Measurements from ENCODE around the gene ZNF280B. TPM values are rescaled to one million over a fixed set of nuclear protein-coding genes. Genes with fewer than 3 reads are reported as not detected.

The ZNF280B gene
- total and polyA plus RNA-seq, 2 donors (not counting 1 experiment from before 2014, with no cell fraction given), result 0.67 to 3.5 TPM

DNA sequence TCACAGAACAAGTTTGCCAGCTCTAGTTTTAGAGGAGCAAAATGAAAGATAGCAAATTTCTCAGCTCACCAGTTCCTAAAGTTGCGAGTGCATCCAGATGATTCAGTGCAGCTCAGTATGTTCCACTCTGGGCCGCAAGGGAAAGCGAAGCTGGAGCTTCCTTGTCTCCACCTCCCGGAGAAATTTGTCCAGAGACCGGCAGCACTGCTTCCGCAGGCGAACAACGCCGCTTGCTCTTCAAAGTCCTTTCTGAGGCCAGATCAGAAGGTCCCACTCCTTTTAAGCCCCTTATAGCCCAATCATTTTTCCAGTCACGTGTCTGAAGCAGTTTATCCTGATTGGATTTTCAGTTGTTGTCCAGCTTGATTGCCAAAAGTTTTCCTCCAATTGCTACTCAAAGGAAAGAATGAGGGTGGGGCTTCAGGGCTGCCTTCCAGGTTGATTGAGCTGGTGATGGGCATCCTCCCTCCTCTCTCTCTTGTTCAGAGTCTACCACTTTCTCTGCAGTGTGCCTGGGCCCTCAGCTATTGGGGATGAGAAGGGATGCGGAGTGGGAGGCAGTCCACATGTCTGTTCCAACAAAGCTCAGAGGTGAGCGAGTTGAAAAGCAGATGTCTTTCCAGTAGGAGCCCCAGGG is 11.6 kb upstream of the ZNF280B start, which contains the start of gene ZNF280A:
Gene ZNF280A (minus strand): TSS at position 251 of the 637 bp plus-strand sequence. CDS start 4,640 bp downstream, outside the sequence.
- CTCF ChIA-PET, result interaction anchor here (1.2 kb wide), 2 partner anchors 41 to 89 kb away, joined by 3 read pairs; no protein-coding TSS in a partner anchor
- TF ChIP-seq, protein P1, sequence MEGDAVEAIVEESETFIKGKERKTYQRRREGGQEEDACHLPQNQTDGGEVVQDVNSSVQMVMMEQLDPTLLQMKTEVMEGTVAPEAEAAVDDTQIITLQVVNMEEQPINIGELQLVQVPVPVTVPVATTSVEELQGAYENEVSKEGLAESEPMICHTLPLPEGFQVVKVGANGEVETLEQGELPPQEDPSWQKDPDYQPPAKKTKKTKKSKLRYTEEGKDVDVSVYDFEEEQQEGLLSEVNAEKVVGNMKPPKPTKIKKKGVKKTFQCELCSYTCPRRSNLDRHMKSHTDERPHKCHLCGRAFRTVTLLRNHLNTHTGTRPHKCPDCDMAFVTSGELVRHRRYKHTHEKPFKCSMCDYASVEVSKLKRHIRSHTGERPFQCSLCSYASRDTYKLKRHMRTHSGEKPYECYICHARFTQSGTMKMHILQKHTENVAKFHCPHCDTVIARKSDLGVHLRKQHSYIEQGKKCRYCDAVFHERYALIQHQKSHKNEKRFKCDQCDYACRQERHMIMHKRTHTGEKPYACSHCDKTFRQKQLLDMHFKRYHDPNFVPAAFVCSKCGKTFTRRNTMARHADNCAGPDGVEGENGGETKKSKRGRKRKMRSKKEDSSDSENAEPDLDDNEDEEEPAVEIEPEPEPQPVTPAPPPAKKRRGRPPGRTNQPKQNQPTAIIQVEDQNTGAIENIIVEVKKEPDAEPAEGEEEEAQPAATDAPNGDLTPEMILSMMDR (IDR thresholded peaks at IDR 0.05), result no peak

DNA sequence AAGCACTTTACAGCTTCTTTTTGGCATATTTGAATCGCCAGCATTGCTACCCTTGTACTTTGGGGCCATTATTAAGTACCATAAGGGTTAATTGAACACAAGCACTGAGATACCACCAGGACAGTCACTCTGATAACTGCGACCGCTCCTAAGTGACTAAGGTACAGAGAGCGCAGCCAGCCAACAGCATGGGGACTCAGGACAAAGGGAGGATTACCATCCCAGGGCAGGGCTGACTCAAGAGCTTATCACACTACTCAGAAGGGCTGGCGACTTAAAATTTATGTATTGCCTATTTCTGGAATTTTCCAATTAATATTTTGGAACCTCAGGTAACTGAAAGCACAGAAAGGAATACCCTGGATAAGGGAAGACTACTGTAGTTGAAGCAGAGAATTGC is 11.0 kb upstream of the ZNF280B start:
- Mint-ChIP-seq H3K4me3 (no peak overlapping the region), H3K4me1 (peaks cover 3% of the 10 kb centered on the region), H3K9me3 (ENCODE audit: insufficient read depth) (no peaks in the 10 kb centered on the region), H3K27ac (no peak overlapping the region), H3K27me3 (peaks cover 22% of the 10 kb centered on the region)
- Histone ChIP-seq H3K27ac (ENCODE audit: low read length in 2 of 2) (no peak overlapping the region), H4K20me1 (ENCODE audit: control insufficient read depth, insufficient read depth, low read length, poor library complexity, severe bottlenecking) (no peaks in the 10 kb centered on the region), H3K79me2 (ENCODE audit: control insufficient read depth, insufficient read depth, low read length) (no peaks in the 10 kb centered on the region), H3K9ac (ENCODE audit: low read length) (no peak overlapping the region), H3K27me3 (replicated peaks in 1 of 4; ENCODE audit: control extremely low read depth in 1 of 4, control insufficient read depth in 3 of 4, insufficient read depth in 4 of 4, low read length in 3 of 4) (peaks cover 0 to 11% (median 3%) of the 10 kb centered on the region in 4 experiments), H3K4me1 (ENCODE audit: control insufficient read depth in 2 of 2, insufficient read depth in 2 of 2, low read length in 2 of 2) (no peaks in the 10 kb centered on the region), H3K36me3 (replicated peaks in 1 of 2; ENCODE audit: control extremely low read depth in 1 of 2, control insufficient read depth in 1 of 2, extremely low read depth in 1 of 2, insufficient read depth in 2 of 2, low read length in 1 of 2) (no peaks in the 10 kb centered on the region), H3K4me2 (replicated peaks; ENCODE audit: low read depth, low read length, poor library complexity, severe bottlenecking) (no peak overlapping the region), H3K4me3 (ENCODE audit: control extremely low read depth in 1 of 5, extremely low read depth in 1 of 5, insufficient read depth in 1 of 5, low read depth in 2 of 5, low read length in 4 of 5) (no peak overlapping the region), H2AFZ (ENCODE audit: insufficient read depth, low read depth, low read length, poor library complexity, severe bottlenecking) (no peak overlapping the region), H3K9me3 (ENCODE audit: control extremely low read depth in 1 of 3, control insufficient read depth in 2 of 3, insufficient read depth in 1 of 3, low read length in 2 of 3) (no peaks in the 10 kb centered on the region)
- CTCF ChIA-PET, result interaction anchor here (1.2 kb wide), 2 partner anchors 42 to 88 kb away, joined by 3 read pairs; no protein-coding TSS in a partner anchor
- intact Hi-C loops (cut with micrococcal nuclease), result no loop called here
- DNase-seq (no peak), ATAC-seq (ENCODE audit: low read depth) (no peak)
- 96% methylated on average over 3 of the region's 5 CpGs for WGBS (ENCODE audit: insufficient coverage)
- POLR2A ChIA-PET, result no interaction called here
- no peak for TF ChIP-seq EZH2 (IDR thresholded peaks at IDR 0.05; ENCODE audit: borderline replicate concordance, insufficient read depth, low read depth, low read length, poor library complexity, severe bottlenecking)
- TF ChIP-seq, protein P1 (IDR thresholded peaks at IDR 0.05), result no peak

More for the DNA sequence above, 11.6 kb upstream of the ZNF280B start, which contains the start of gene ZNF280A:
- Histone ChIP-seq H4K20me1 (ENCODE audit: control insufficient read depth, insufficient read depth, low read length, poor library complexity, severe bottlenecking) (no peaks in the 10 kb centered on the region), H3K9ac (ENCODE audit: low read length) (no peak within 1 kb of the TSS), H3K27ac (ENCODE audit: low read length in 2 of 2) (no peak within 1 kb of the TSS), H3K79me2 (ENCODE audit: control insufficient read depth, insufficient read depth, low read length) (no peaks in the 10 kb centered on the region), H3K4me3 (ENCODE audit: control extremely low read depth in 1 of 5, extremely low read depth in 1 of 5, insufficient read depth in 1 of 5, low read depth in 2 of 5, low read length in 4 of 5) (no peak within 1 kb of the TSS), H3K36me3 (replicated peaks in 1 of 2; ENCODE audit: control extremely low read depth in 1 of 2, control insufficient read depth in 1 of 2, extremely low read depth in 1 of 2, insufficient read depth in 2 of 2, low read length in 1 of 2) (no peaks in the 10 kb centered on the region), H3K4me1 (ENCODE audit: control insufficient read depth in 2 of 2, insufficient read depth in 2 of 2, low read length in 2 of 2) (no peaks in the 10 kb centered on the region), H3K9me3 (ENCODE audit: control extremely low read depth in 1 of 3, control insufficient read depth in 2 of 3, insufficient read depth in 1 of 3, low read length in 2 of 3) (no peaks in the 10 kb centered on the region), H2AFZ (ENCODE audit: insufficient read depth, low read depth, low read length, poor library complexity, severe bottlenecking) (no peak within 1 kb of the TSS), H3K27me3 (replicated peaks in 1 of 4; ENCODE audit: control extremely low read depth in 1 of 4, control insufficient read depth in 3 of 4, insufficient read depth in 4 of 4, low read length in 3 of 4) (peaks cover 0 to 12% (median 3%) of the 10 kb centered on the region in 4 experiments), H3K4me2 (replicated peaks; ENCODE audit: low read depth, low read length, poor library complexity, severe bottlenecking) (no peak within 1 kb of the TSS)
- Mint-ChIP-seq H3K4me1 (peaks cover 3% of the 10 kb centered on the region), H3K27me3 (peaks cover 17% of the 10 kb centered on the region), H3K4me3 (no peak within 1 kb of the TSS), H3K9me3 (ENCODE audit: insufficient read depth) (no peaks in the 10 kb centered on the region), H3K27ac (no peak within 1 kb of the TSS)
- DNase-seq (no peak), ATAC-seq (ENCODE audit: low read depth) (no peak)
- POLR2A ChIA-PET, result no interaction called here
- 81% methylated on average over 10 of the region's 12 CpGs for WGBS (ENCODE audit: insufficient coverage)
- intact Hi-C loops (cut with micrococcal nuclease), result no loop called here
